Left ventricle myocardium inferior (tissue), 1 donor: ENCODE measurements around the gene MS4A18. TPM values are rescaled to one million over a fixed set of nuclear protein-coding genes. Genes with fewer than 3 reads are reported as not detected.
"Not testable (repeated sequence)": the region's sequence is repeated elsewhere in the genome, so short reads cannot be mapped to it uniquely, and the experiment has no call there.

Source experiments
- DNase-seq: peaks from one replicate; pipeline ENCODE4 v3.0.0-alpha.2; 2020
- H3K27ac ChIP-seq: fragments of 200-600 bp; replicated peaks from 2 replicates; pipeline ENCODE4 v1.8.0; 2021
- H3K27me3 ChIP-seq: fragments of 200-600 bp; 2 replicates; pipeline ENCODE4 v1.8.0; 2021; ENCODE audit warnings: low read depth
- H3K36me3 ChIP-seq: fragments of 200-600 bp; 2 replicates; pipeline ENCODE4 v1.8.0; 2021
- H3K4me1 ChIP-seq: fragments of 200-600 bp; 2 replicates; pipeline ENCODE4 v1.8.0; 2021
- H3K4me3 ChIP-seq: fragments of 200-600 bp; 2 replicates; pipeline ENCODE4 v1.8.0; 2021; ENCODE audit warnings: mild to moderate bottlenecking, moderate library complexity
- H3K9me3 ChIP-seq: fragments of 200-600 bp; replicated peaks from 2 replicates; pipeline ENCODE4 v1.8.0; 2021
- CTCF ChIP-seq: fragments of 200-600 bp; IDR thresholded peaks from 2 replicates; pipeline ENCODE4 v1.8.0; 2021; ENCODE audit warnings: antibody characterized with exemption, mild to moderate bottlenecking, borderline replicate concordance
- intact Hi-C: fragments of 100-400 bp; cut with micrococcal nuclease; formaldehyde crosslinking; loops from one replicate; pipeline ENCODE4 v1.11.0; 2022
- total RNA-seq: library from RNA; stranded (reverse); fragmentation: NEBNext Ultra II Directional; extraction: Animal tissue kit (Norgen Biotek cat#: 25700); gene quantifications from one replicate; pipeline ENCODE4 v1.2.1, GENCODE V29; 2021
- donor health status: DM: no; HTN: yes; CAD: no; lungs with severe emphysema.

The MS4A18 gene
- total RNA-seq, 1 donor from 2014 or later, result not detected

GRCh38 chr11:60705895-60706294, 18.6 kb upstream of the MS4A18 start:
- H3K4me3 ChIP-seq, result no peak overlapping the region
- DNase-seq, result no peak
- no peak overlapping the region for H3K27ac ChIP-seq
- H3K27me3 ChIP-seq, result peaks cover 33% of the 10 kb centered on the region
- H3K9me3 ChIP-seq, result no peaks in the 10 kb centered on the region
- no peak for TF ChIP-seq CTCF
- no peaks in the 10 kb centered on the region for H3K36me3 ChIP-seq
- intact Hi-C loops, result no loop called here
- no peaks in the 10 kb centered on the region for H3K4me1 ChIP-seq

GRCh38 chr11:60706931-60707330, 17.6 kb upstream of the MS4A18 start:
- no peak for DNase-seq

GRCh38 chr11:60710482-60710881, 14.0 kb upstream of the MS4A18 start:
- intact Hi-C loops, result no loop called here
- DNase-seq, result no peak
- H3K27ac ChIP-seq, result no peak overlapping the region
- no peaks in the 10 kb centered on the region for H3K36me3 ChIP-seq
- H3K4me1 ChIP-seq, result no peaks in the 10 kb centered on the region
- no peaks in the 10 kb centered on the region for H3K9me3 ChIP-seq
- no peak overlapping the region for H3K4me3 ChIP-seq
- TF ChIP-seq CTCF, result no peak
- H3K27me3 ChIP-seq, result peaks cover 57% of the 10 kb centered on the region

More at GRCh38 chr11:60706931-60707330, 17.6 kb upstream of the MS4A18 start:
- Histone ChIP-seq H3K9me3 (no peaks in the 10 kb centered on the region), H3K4me3 (no peak overlapping the region), H3K27me3 (peaks cover 37% of the 10 kb centered on the region), H3K4me1 (no peaks in the 10 kb centered on the region), H3K36me3 (no peaks in the 10 kb centered on the region), H3K27ac (no peak overlapping the region)
- no peak for TF ChIP-seq CTCF
- intact Hi-C loops, result no loop called here

GRCh38 chr11:60711276-60711675, 13.2 kb upstream of the MS4A18 start:
- no peaks in the 10 kb centered on the region for H3K4me1 ChIP-seq
- no peaks in the 10 kb centered on the region for H3K36me3 ChIP-seq
- peaks cover 50% of the 10 kb centered on the region for H3K27me3 ChIP-seq
- H3K9me3 ChIP-seq, result no peaks in the 10 kb centered on the region
- intact Hi-C loops, result no loop called here
- DNase-seq, result no peak
- H3K27ac ChIP-seq, result no peak overlapping the region
- no peak for TF ChIP-seq CTCF
- no peak overlapping the region for H3K4me3 ChIP-seq

GRCh38 chr11:60713423-60713822, 11.1 kb upstream of the MS4A18 start:
- intact Hi-C loops, H3K4me1 ChIP-seq, DNase-seq, H3K27ac ChIP-seq, H3K4me3 ChIP-seq, H3K36me3 ChIP-seq: not testable (repeated sequence)
- Histone ChIP-seq H3K9me3 (peaks cover 13% of the 10 kb centered on the region), H3K27me3 (peaks cover 55% of the 10 kb centered on the region)

- no peaks in the 10 kb centered on the region for H3K4me1 ChIP-seq
- peaks cover 52% of the 10 kb centered on the region for H3K27me3 ChIP-seq
- no peaks in the 10 kb centered on the region for H3K36me3 ChIP-seq
- no peak for TF ChIP-seq CTCF
- no peak overlapping the region for H3K4me3 ChIP-seq
- DNase-seq, result no peak
- intact Hi-C loops, result no loop called here
- H3K27ac ChIP-seq, result no peak overlapping the region
- H3K9me3 ChIP-seq, result peaks cover 20% of the 10 kb centered on the region
Observed at GRCh38 chr11:60717956-60718355, 6.6 kb upstream of the MS4A18 start.
